GM21529 (cell line): ENCODE results near the gene ADAMTS6.
"Not testable (repeated sequence)": the region's sequence is repeated elsewhere in the genome, so short reads cannot be mapped to it uniquely, and the experiment has no call there.

Experiments
- ATAC-seq: cut with Tn5 transposase; IDR thresholded peaks from one replicate; pipeline ENCODE4 v1.9.1; 2021; ENCODE audit not compliant: unreplicated experiment

ADAMTS6 gene

GRCh38 chr5:65481635-65482295, at the start of gene ADAMTS6:
ADAMTS6 (minus strand) TSS chr5:65481920; CDS start chr5:65473673, 8,247 bp downstream.
- peak; percentile 77 for ATAC-seq

- ATAC-seq: no peak
Observed at GRCh38 chr5:65530904-65531303, 49.2 kb upstream of the ADAMTS6 start.

- no peak for ATAC-seq
Observed at GRCh38 chr5:65525726-65526125, 44.0 kb upstream of the ADAMTS6 start.

GRCh38 chr5:65512170-65512937, 30.6 kb upstream of the ADAMTS6 start:
- no peak for ATAC-seq

- no peak for ATAC-seq
Observed at GRCh38 chr5:65508978-65509377, 27.3 kb upstream of the ADAMTS6 start.

- no peak for ATAC-seq
Observed at GRCh38 chr5:65506961-65507360, 25.2 kb upstream of the ADAMTS6 start.

GRCh38 chr5:65489119-65489518, 7.4 kb upstream of the ADAMTS6 start:
- ATAC-seq: no peak

- ATAC-seq: not testable (repeated sequence)
Observed at GRCh38 chr5:65488038-65488687, 6.4 kb upstream of the ADAMTS6 start.

- ATAC-seq: not testable (repeated sequence)
Observed at GRCh38 chr5:65486803-65487202, 5.1 kb upstream of the ADAMTS6 start.

GRCh38 chr5:65485405-65485804, 3.7 kb upstream of the ADAMTS6 start:
- ATAC-seq: no peak

GRCh38 chr5:65483546-65484346, 2.0 kb upstream of the ADAMTS6 start:
- ATAC-seq: peak; percentile 53

GRCh38 chr5:65482736-65483545, 1.2 kb upstream of the ADAMTS6 start:
- ATAC-seq: no peak

GRCh38 chr5:65482296-65482735, 596 bp upstream of the ADAMTS6 start:
- no peak for ATAC-seq

- ATAC-seq: peak; percentile 19
Observed at GRCh38 chr5:65481171-65481581, 544 bp downstream of the ADAMTS6 start.

- peak; percentile 38 for ATAC-seq
Observed at GRCh38 chr5:65480306-65480865, 1.3 kb downstream of the ADAMTS6 start.

GRCh38 chr5:65479527-65479926, 2.2 kb downstream of the ADAMTS6 start:
- ATAC-seq: no peak

- no peak for ATAC-seq
Observed at GRCh38 chr5:65478336-65478735, 3.4 kb downstream of the ADAMTS6 start.

GRCh38 chr5:65475895-65476294, 5.8 kb downstream of the ADAMTS6 start:
- ATAC-seq: no peak

- ATAC-seq: no peak
Observed at GRCh38 chr5:65475336-65475735, 6.4 kb downstream of the ADAMTS6 start.
